Effector memory CD8-positive, alpha-beta T cell (primary cell): Measurements from ENCODE around the gene TMEM154.

Source experiments
- ATAC-seq: fragments of 150-1000 bp; cut with Tn5 transposase; replicated peaks from 2 replicates; pipeline ENCODE4 v1.10.0; 2021; ENCODE audit warnings: mild to moderate bottlenecking, moderate library complexity
- DNase-seq, 3 experiments: peaks; one replicate each; pipeline ENCODE4 v3.0.0; 2021
- H3K27ac Mint-ChIP-seq, 2 donors: one replicate each; pipeline ENCODE4 v1.8.0; 2022; ENCODE audit warnings: mild to moderate bottlenecking in 2 of 2, mixed read lengths in 2 of 2, moderate library complexity in 2 of 2
- H3K27me3 Mint-ChIP-seq, 2 donors: one replicate each; pipeline ENCODE4 v1.8.0; 2022; ENCODE audit warnings: mixed read lengths in 2 of 2
- H3K36me3 Mint-ChIP-seq: one replicate; pipeline ENCODE4 v1.8.0; 2022; ENCODE audit warnings: mild to moderate bottlenecking, moderate library complexity, mixed read lengths; ENCODE audit not compliant: insufficient read depth
- H3K4me1 Mint-ChIP-seq, 2 donors: one replicate each; pipeline ENCODE4 v1.8.0; 2022; ENCODE audit warnings: low read depth in 2 of 2, mixed read lengths in 2 of 2
- H3K4me3 Mint-ChIP-seq, 2 donors: one replicate each; pipeline ENCODE4 v1.8.0; 2022; ENCODE audit warnings: mild to moderate bottlenecking in 2 of 2, mixed read lengths in 2 of 2, moderate library complexity in 2 of 2
- H3K9me3 Mint-ChIP-seq, 2 donors: one replicate each; pipeline ENCODE4 v1.8.0; 2022; ENCODE audit warnings: mixed read lengths in 2 of 2

TMEM154 gene

GRCh38 chr4:152579916-152580315, 99.9 kb downstream of the TMEM154 start:
- H3K27me3 Mint-ChIP-seq = peaks cover 0 to 9% of the 10 kb centered on the region in 2 donors
- ATAC-seq (no peak), DNase-seq (no peak)
- peaks cover 0 to under 1% of the 10 kb centered on the region in 2 donors for H3K4me1 Mint-ChIP-seq
- no peak overlapping the region for H3K4me3 Mint-ChIP-seq
- no peaks in the 10 kb centered on the region for H3K9me3 Mint-ChIP-seq
- no peak overlapping the region for H3K27ac Mint-ChIP-seq
- no peaks in the 10 kb centered on the region for H3K36me3 Mint-ChIP-seq

GRCh38 chr4:152579107-152579764, 100.6 kb downstream of the TMEM154 start:
- Mint-ChIP-seq H3K9me3 (no peaks in the 10 kb centered on the region), H3K4me3 (no peak overlapping the region), H3K36me3 (no peaks in the 10 kb centered on the region), H3K4me1 (no peaks in the 10 kb centered on the region), H3K27ac (no peak overlapping the region), H3K27me3 (peaks cover 0 to 9% of the 10 kb centered on the region in 2 donors)
- ATAC-seq (no peak), DNase-seq (no peak)

- no peak for DNase-seq
- H3K9me3 Mint-ChIP-seq = no peaks in the 10 kb centered on the region
- no peak for ATAC-seq
- H3K27me3 Mint-ChIP-seq = peaks cover 0 to 12% of the 10 kb centered on the region in 2 donors
- H3K4me3 Mint-ChIP-seq = no peak overlapping the region
- H3K4me1 Mint-ChIP-seq = no peaks in the 10 kb centered on the region
- no peaks in the 10 kb centered on the region for H3K36me3 Mint-ChIP-seq
- no peak overlapping the region for H3K27ac Mint-ChIP-seq
Observed at GRCh38 chr4:152578670-152579069, 101.1 kb downstream of the TMEM154 start.

GRCh38 chr4:152577708-152578396, 101.9 kb downstream of the TMEM154 start:
- Mint-ChIP-seq H3K27ac (no peak overlapping the region), H3K4me1 (no peaks in the 10 kb centered on the region), H3K27me3 (peaks cover 0 to 13% of the 10 kb centered on the region in 2 donors), H3K4me3 (no peak overlapping the region), H3K36me3 (no peaks in the 10 kb centered on the region), H3K9me3 (no peaks in the 10 kb centered on the region)
- no peak for ATAC-seq
- no peak for DNase-seq

GRCh38 chr4:152575533-152575932, 104.3 kb downstream of the TMEM154 start:
- no peaks in the 10 kb centered on the region for H3K9me3 Mint-ChIP-seq
- H3K36me3 Mint-ChIP-seq = no peaks in the 10 kb centered on the region
- peaks cover 0 to 10% of the 10 kb centered on the region in 2 donors for H3K27me3 Mint-ChIP-seq
- no peak overlapping the region for H3K27ac Mint-ChIP-seq
- no peak for ATAC-seq
- H3K4me1 Mint-ChIP-seq = peaks cover 0 to under 1% of the 10 kb centered on the region in 2 donors
- DNase-seq = no peak
- H3K4me3 Mint-ChIP-seq = no peak overlapping the region

- no peak overlapping the region for H3K27ac Mint-ChIP-seq
- peaks cover 0 to 2% of the 10 kb centered on the region in 2 donors for H3K4me1 Mint-ChIP-seq
- H3K36me3 Mint-ChIP-seq = no peaks in the 10 kb centered on the region
- no peak overlapping the region for H3K4me3 Mint-ChIP-seq
- peaks cover 0 to 10% of the 10 kb centered on the region in 2 donors for H3K27me3 Mint-ChIP-seq
- H3K9me3 Mint-ChIP-seq = no peaks in the 10 kb centered on the region
- ATAC-seq (no peak), DNase-seq (no peak)
Observed at GRCh38 chr4:152573861-152574260, 105.9 kb downstream of the TMEM154 start.

GRCh38 chr4:152572417-152573086, 107.2 kb downstream of the TMEM154 start:
- no peak for ATAC-seq
- peaks cover 0 to 2% of the 10 kb centered on the region in 2 donors for H3K4me1 Mint-ChIP-seq
- H3K27ac Mint-ChIP-seq = no peak overlapping the region
- no peaks in the 10 kb centered on the region for H3K36me3 Mint-ChIP-seq
- peaks cover 0 to 10% of the 10 kb centered on the region in 2 donors for H3K27me3 Mint-ChIP-seq
- H3K4me3 Mint-ChIP-seq = no peak overlapping the region
- no peak for DNase-seq
- no peaks in the 10 kb centered on the region for H3K9me3 Mint-ChIP-seq

- no peaks in the 10 kb centered on the region for H3K36me3 Mint-ChIP-seq
- peaks cover 0 to 10% of the 10 kb centered on the region in 2 donors for H3K27me3 Mint-ChIP-seq
- ATAC-seq (no peak), DNase-seq (no peak)
- peaks cover 0 to 2% of the 10 kb centered on the region in 2 donors for H3K4me1 Mint-ChIP-seq
- H3K27ac Mint-ChIP-seq = no peak overlapping the region
- H3K4me3 Mint-ChIP-seq = no peak overlapping the region
- H3K9me3 Mint-ChIP-seq = no peaks in the 10 kb centered on the region
Observed at GRCh38 chr4:152571770-152572169, 108.0 kb downstream of the TMEM154 start.

- ATAC-seq (no peak), DNase-seq (no peak)
- Mint-ChIP-seq H3K27me3 (peaks cover 0 to 10% of the 10 kb centered on the region in 2 donors), H3K4me3 (no peak overlapping the region), H3K36me3 (no peaks in the 10 kb centered on the region), H3K27ac (no peak overlapping the region), H3K4me1 (peaks cover 0 to 2% of the 10 kb centered on the region in 2 donors), H3K9me3 (no peaks in the 10 kb centered on the region)
Observed at GRCh38 chr4:152571296-152571695, 108.5 kb downstream of the TMEM154 start.
